ENCODE measurements around the gene DYNC1LI2. TPM values are rescaled to one million over a fixed set of nuclear protein-coding genes. Genes with fewer than 3 reads are reported as not detected.
"Not testable (repeated sequence)": the region's sequence is repeated elsewhere in the genome, so short reads cannot be mapped to it uniquely, and the experiment has no call there.

Gene DYNC1LI2
- total RNA-seq, 1 experiment from 2014 or later = 56.7 TPM

GRCh38 chr16:66692341-66692740, 59.1 kb downstream of the DYNC1LI2 start:
- H2AFZ ChIP-seq (ENCODE audit: low read length) = no peak overlapping the region
- peaks cover 4% of the 10 kb centered on the region for H3K4me1 ChIP-seq (ENCODE audit: low read length)
- no peaks in the 10 kb centered on the region for H4K20me1 ChIP-seq (ENCODE audit: insufficient read depth, low read depth, low read length)
- no peak for DNase-seq
- no peaks in the 10 kb centered on the region for H3K36me3 ChIP-seq (ENCODE audit: insufficient read depth, low read length)
- no peaks in the 10 kb centered on the region for H3K9me3 ChIP-seq (ENCODE audit: low read length)
- H3K4me2 ChIP-seq (ENCODE audit: low read depth, low read length, poor library complexity, severe bottlenecking) = no peak overlapping the region
- H3K27ac ChIP-seq (ENCODE audit: low read length) = no peak overlapping the region
- no peaks in the 10 kb centered on the region for H3K79me2 ChIP-seq (ENCODE audit: low read length)
- no peak overlapping the region for H3K9ac ChIP-seq (ENCODE audit: low read length)
- no peak overlapping the region for H3K4me3 ChIP-seq (ENCODE audit: low read length)
- no peaks in the 10 kb centered on the region for H3K9me2 ChIP-seq (replicated peaks; ENCODE audit: insufficient read depth, low read length)
- H3K27me3 ChIP-seq (ENCODE audit: low read length) = no peaks in the 10 kb centered on the region

- H3K27ac ChIP-seq (ENCODE audit: low read length) = no peak overlapping the region
- no peak for DNase-seq
- no peaks in the 10 kb centered on the region for H3K9me3 ChIP-seq (ENCODE audit: low read length)
- H4K20me1 ChIP-seq (ENCODE audit: insufficient read depth, low read depth, low read length) = no peaks in the 10 kb centered on the region
- H3K79me2 ChIP-seq (ENCODE audit: low read length) = no peaks in the 10 kb centered on the region
- H3K9me2 ChIP-seq (replicated peaks; ENCODE audit: insufficient read depth, low read length) = no peaks in the 10 kb centered on the region
- H3K4me3 ChIP-seq (ENCODE audit: low read length) = no peak overlapping the region
- no peak overlapping the region for H3K9ac ChIP-seq (ENCODE audit: low read length)
- no peak overlapping the region for H3K4me2 ChIP-seq (ENCODE audit: low read depth, low read length, poor library complexity, severe bottlenecking)
- no peak overlapping the region for H2AFZ ChIP-seq (ENCODE audit: low read length)
- no peaks in the 10 kb centered on the region for H3K27me3 ChIP-seq (ENCODE audit: low read length)
- H3K4me1 ChIP-seq (ENCODE audit: low read length) = no peaks in the 10 kb centered on the region
- no peaks in the 10 kb centered on the region for H3K36me3 ChIP-seq (ENCODE audit: insufficient read depth, low read length)
These were observed 60.2 kb downstream of the DYNC1LI2 start for GRCh38 chr16:66691234-66691633.

GRCh38 chr16:66690106-66690847, 61.1 kb downstream of the DYNC1LI2 start:
- Histone ChIP-seq H3K9me3 (ENCODE audit: low read length) (no peaks in the 10 kb centered on the region), H3K9me2 (replicated peaks; ENCODE audit: insufficient read depth, low read length) (no peaks in the 10 kb centered on the region), H3K9ac (ENCODE audit: low read length) (no peak overlapping the region), H3K4me3 (ENCODE audit: low read length) (no peak overlapping the region), H3K36me3 (ENCODE audit: insufficient read depth, low read length) (no peaks in the 10 kb centered on the region), H4K20me1 (ENCODE audit: insufficient read depth, low read depth, low read length) (no peaks in the 10 kb centered on the region), H3K4me1 (ENCODE audit: low read length) (no peaks in the 10 kb centered on the region), H3K27me3 (ENCODE audit: low read length) (no peaks in the 10 kb centered on the region), H3K27ac (ENCODE audit: low read length) (no peak overlapping the region), H3K4me2 (ENCODE audit: low read depth, low read length, poor library complexity, severe bottlenecking) (no peak overlapping the region), H3K79me2 (ENCODE audit: low read length) (no peaks in the 10 kb centered on the region), H2AFZ (ENCODE audit: low read length) (no peak overlapping the region)
- DNase-seq = no peak

- H4K20me1 ChIP-seq (ENCODE audit: insufficient read depth, low read depth, low read length) = no peaks in the 10 kb centered on the region
- no peaks in the 10 kb centered on the region for H3K79me2 ChIP-seq (ENCODE audit: low read length)
- H3K9ac ChIP-seq (ENCODE audit: low read length) = no peak overlapping the region
- H3K27me3 ChIP-seq (ENCODE audit: low read length) = no peaks in the 10 kb centered on the region
- no peaks in the 10 kb centered on the region for H3K36me3 ChIP-seq (ENCODE audit: insufficient read depth, low read length)
- H3K4me1 ChIP-seq (ENCODE audit: low read length) = no peaks in the 10 kb centered on the region
- no peak overlapping the region for H3K27ac ChIP-seq (ENCODE audit: low read length)
- no peak for DNase-seq
- H3K4me3 ChIP-seq (ENCODE audit: low read length) = no peak overlapping the region
- no peaks in the 10 kb centered on the region for H3K9me2 ChIP-seq (replicated peaks; ENCODE audit: insufficient read depth, low read length)
- no peak overlapping the region for H3K4me2 ChIP-seq (ENCODE audit: low read depth, low read length, poor library complexity, severe bottlenecking)
- no peaks in the 10 kb centered on the region for H3K9me3 ChIP-seq (ENCODE audit: low read length)
- H2AFZ ChIP-seq (ENCODE audit: low read length) = no peak overlapping the region
These were observed 62.1 kb downstream of the DYNC1LI2 start for GRCh38 chr16:66689282-66689681.

GRCh38 chr16:66687906-66688625, 63.3 kb downstream of the DYNC1LI2 start:
- Histone ChIP-seq H3K9me3 (ENCODE audit: low read length) (no peaks in the 10 kb centered on the region), H3K79me2 (ENCODE audit: low read length) (no peaks in the 10 kb centered on the region), H3K4me3 (ENCODE audit: low read length) (no peak overlapping the region), H3K4me2 (ENCODE audit: low read depth, low read length, poor library complexity, severe bottlenecking) (no peak overlapping the region), H3K9me2 (replicated peaks; ENCODE audit: insufficient read depth, low read length) (no peaks in the 10 kb centered on the region), H2AFZ (ENCODE audit: low read length) (no peak overlapping the region), H3K4me1 (ENCODE audit: low read length) (no peaks in the 10 kb centered on the region), H3K27ac (ENCODE audit: low read length) (no peak overlapping the region), H3K36me3 (ENCODE audit: insufficient read depth, low read length) (no peaks in the 10 kb centered on the region), H3K27me3 (ENCODE audit: low read length) (no peaks in the 10 kb centered on the region), H3K9ac (ENCODE audit: low read length) (no peak overlapping the region), H4K20me1 (ENCODE audit: insufficient read depth, low read depth, low read length) (no peaks in the 10 kb centered on the region)
- DNase-seq = peak; percentile 39

- not testable (repeated sequence) for H3K27me3 ChIP-seq (ENCODE audit: low read length); H3K79me2 ChIP-seq (ENCODE audit: low read length); H3K4me3 ChIP-seq (ENCODE audit: low read length); H3K36me3 ChIP-seq (ENCODE audit: insufficient read depth, low read length); DNase-seq; H3K27ac ChIP-seq (ENCODE audit: low read length); H3K9ac ChIP-seq (ENCODE audit: low read length); H3K4me2 ChIP-seq (ENCODE audit: low read depth, low read length, poor library complexity, severe bottlenecking); H3K9me2 ChIP-seq (replicated peaks; ENCODE audit: insufficient read depth, low read length); H4K20me1 ChIP-seq (ENCODE audit: insufficient read depth, low read depth, low read length); H2AFZ ChIP-seq (ENCODE audit: low read length); H3K9me3 ChIP-seq (ENCODE audit: low read length); H3K4me1 ChIP-seq (ENCODE audit: low read length)
These were observed 65.8 kb downstream of the DYNC1LI2 start for GRCh38 chr16:66685501-66686115.

GRCh38 chr16:66682271-66682670, 69.1 kb downstream of the DYNC1LI2 start:
- no peak overlapping the region for H2AFZ ChIP-seq (ENCODE audit: low read length)
- no peak for DNase-seq
- peaks cover 10% of the 10 kb centered on the region for H3K4me1 ChIP-seq (ENCODE audit: low read length)
- no peak overlapping the region for H3K27ac ChIP-seq (ENCODE audit: low read length)
- H3K79me2 ChIP-seq (ENCODE audit: low read length) = no peaks in the 10 kb centered on the region
- no peaks in the 10 kb centered on the region for H3K9me3 ChIP-seq (ENCODE audit: low read length)
- no peaks in the 10 kb centered on the region for H4K20me1 ChIP-seq (ENCODE audit: insufficient read depth, low read depth, low read length)
- H3K4me3 ChIP-seq (ENCODE audit: low read length) = no peak overlapping the region
- no peaks in the 10 kb centered on the region for H3K36me3 ChIP-seq (ENCODE audit: insufficient read depth, low read length)
- no peaks in the 10 kb centered on the region for H3K27me3 ChIP-seq (ENCODE audit: low read length)
- no peaks in the 10 kb centered on the region for H3K9me2 ChIP-seq (replicated peaks; ENCODE audit: insufficient read depth, low read length)
- H3K4me2 ChIP-seq (ENCODE audit: low read depth, low read length, poor library complexity, severe bottlenecking) = no peak overlapping the region
- H3K9ac ChIP-seq (ENCODE audit: low read length) = no peak overlapping the region

- H3K4me3 ChIP-seq (ENCODE audit: low read length) = no peak overlapping the region
- no peak overlapping the region for H3K9ac ChIP-seq (ENCODE audit: low read length)
- DNase-seq = no peak
- no peaks in the 10 kb centered on the region for H3K9me3 ChIP-seq (ENCODE audit: low read length)
- no peaks in the 10 kb centered on the region for H3K36me3 ChIP-seq (ENCODE audit: insufficient read depth, low read length)
- no peaks in the 10 kb centered on the region for H4K20me1 ChIP-seq (ENCODE audit: insufficient read depth, low read depth, low read length)
- peaks cover 10% of the 10 kb centered on the region for H3K4me1 ChIP-seq (ENCODE audit: low read length)
- no peak overlapping the region for H3K27ac ChIP-seq (ENCODE audit: low read length)
- no peaks in the 10 kb centered on the region for H3K27me3 ChIP-seq (ENCODE audit: low read length)
- no peaks in the 10 kb centered on the region for H3K9me2 ChIP-seq (replicated peaks; ENCODE audit: insufficient read depth, low read length)
- no peak overlapping the region for H3K4me2 ChIP-seq (ENCODE audit: low read depth, low read length, poor library complexity, severe bottlenecking)
- no peaks in the 10 kb centered on the region for H3K79me2 ChIP-seq (ENCODE audit: low read length)
- H2AFZ ChIP-seq (ENCODE audit: low read length) = no peak overlapping the region
These were observed 69.7 kb downstream of the DYNC1LI2 start for GRCh38 chr16:66681676-66682075.
